HL-60 (cell line): Measurements from ENCODE around the gene SLAMF7.

ENCODE experiments used
- DNase-seq, 2 experiments: peaks; one replicate each; pipeline ENCODE4 v3.0.0-alpha.2; 2010 to 2020; ENCODE audit warnings: low read depth in 1 of 2, low spot score in 1 of 2
- H3K27ac ChIP-seq: fragments of 250-450 bp; sonication (Bioruptor Pico); replicated peaks from 2 replicates; pipeline ENCODE4 v1.5.1; 2020; ENCODE audit warnings: mild to moderate bottlenecking, moderate library complexity
- H3K27me3 ChIP-seq: fragments of 250-450 bp; sonication (Bioruptor Pico); 2 replicates; pipeline ENCODE4 v1.5.1; 2021; ENCODE audit warnings: mild to moderate bottlenecking, moderate library complexity; ENCODE audit not compliant: insufficient read depth, poor library complexity, severe bottlenecking
- H3K4me3 ChIP-seq: replicated peaks from 2 replicates; pipeline ENCODE4 v1.5.1; 2011; ENCODE audit warnings: mild to moderate bottlenecking, control low read depth, low read length; ENCODE audit not compliant: insufficient read depth
- GABPA ChIP-seq: IDR thresholded peaks from 2 replicates; pipeline ENCODE4 v1.6.1; 2012; ENCODE audit warnings: low read depth
- POLR2AphosphoS5 ChIP-seq: IDR thresholded peaks from 2 replicates; pipeline ENCODE4 v1.6.1; 2012; ENCODE audit warnings: low read depth
- SPI1 ChIP-seq: IDR thresholded peaks from 2 replicates; pipeline ENCODE4 v1.6.1; 2012; ENCODE audit warnings: low read depth, mild to moderate bottlenecking, borderline replicate concordance
- TF ChIP-seq, protein P1 (sequence below): IDR thresholded peaks from one replicate; pipeline ENCODE4 v1.5.1; 2011; ENCODE audit warnings: low read length, control low read depth, inconsistent platforms; ENCODE audit not compliant: insufficient read depth
- TF ChIP-seq, protein P2 (sequence below): IDR thresholded peaks from 2 replicates; pipeline ENCODE4 v1.6.1; 2012; ENCODE audit warnings: low read depth; ENCODE audit not compliant: insufficient replicate concordance

The SLAMF7 gene

DNA sequence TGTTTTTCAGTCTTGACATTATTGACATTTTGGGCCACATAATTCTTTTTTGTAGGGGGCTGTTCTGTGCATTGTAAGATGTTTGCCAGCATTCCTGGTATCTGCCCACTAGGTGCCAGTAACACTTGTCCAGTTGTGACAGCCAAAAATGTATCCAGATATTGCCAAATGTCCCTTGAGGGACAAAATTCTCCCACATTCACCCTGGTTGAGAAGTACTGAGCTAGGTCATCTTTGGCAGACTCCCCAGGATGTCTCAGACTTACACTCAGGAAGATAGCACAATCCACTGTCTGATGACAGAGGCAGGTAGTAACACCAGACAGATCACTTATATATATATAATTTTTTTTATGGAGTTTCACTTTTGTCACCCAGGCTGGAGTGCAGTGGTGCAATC, 33.3 kb upstream of the SLAMF7 start:
- no peak for DNase-seq
- Histone ChIP-seq H3K27me3 (no peaks in the 10 kb centered on the region), H3K27ac (peak overlapping the region; percentile 23), H3K4me3 (no peak overlapping the region)
- TF ChIP-seq, protein P1, sequence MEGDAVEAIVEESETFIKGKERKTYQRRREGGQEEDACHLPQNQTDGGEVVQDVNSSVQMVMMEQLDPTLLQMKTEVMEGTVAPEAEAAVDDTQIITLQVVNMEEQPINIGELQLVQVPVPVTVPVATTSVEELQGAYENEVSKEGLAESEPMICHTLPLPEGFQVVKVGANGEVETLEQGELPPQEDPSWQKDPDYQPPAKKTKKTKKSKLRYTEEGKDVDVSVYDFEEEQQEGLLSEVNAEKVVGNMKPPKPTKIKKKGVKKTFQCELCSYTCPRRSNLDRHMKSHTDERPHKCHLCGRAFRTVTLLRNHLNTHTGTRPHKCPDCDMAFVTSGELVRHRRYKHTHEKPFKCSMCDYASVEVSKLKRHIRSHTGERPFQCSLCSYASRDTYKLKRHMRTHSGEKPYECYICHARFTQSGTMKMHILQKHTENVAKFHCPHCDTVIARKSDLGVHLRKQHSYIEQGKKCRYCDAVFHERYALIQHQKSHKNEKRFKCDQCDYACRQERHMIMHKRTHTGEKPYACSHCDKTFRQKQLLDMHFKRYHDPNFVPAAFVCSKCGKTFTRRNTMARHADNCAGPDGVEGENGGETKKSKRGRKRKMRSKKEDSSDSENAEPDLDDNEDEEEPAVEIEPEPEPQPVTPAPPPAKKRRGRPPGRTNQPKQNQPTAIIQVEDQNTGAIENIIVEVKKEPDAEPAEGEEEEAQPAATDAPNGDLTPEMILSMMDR: no peak
- TF ChIP-seq, protein P2, sequence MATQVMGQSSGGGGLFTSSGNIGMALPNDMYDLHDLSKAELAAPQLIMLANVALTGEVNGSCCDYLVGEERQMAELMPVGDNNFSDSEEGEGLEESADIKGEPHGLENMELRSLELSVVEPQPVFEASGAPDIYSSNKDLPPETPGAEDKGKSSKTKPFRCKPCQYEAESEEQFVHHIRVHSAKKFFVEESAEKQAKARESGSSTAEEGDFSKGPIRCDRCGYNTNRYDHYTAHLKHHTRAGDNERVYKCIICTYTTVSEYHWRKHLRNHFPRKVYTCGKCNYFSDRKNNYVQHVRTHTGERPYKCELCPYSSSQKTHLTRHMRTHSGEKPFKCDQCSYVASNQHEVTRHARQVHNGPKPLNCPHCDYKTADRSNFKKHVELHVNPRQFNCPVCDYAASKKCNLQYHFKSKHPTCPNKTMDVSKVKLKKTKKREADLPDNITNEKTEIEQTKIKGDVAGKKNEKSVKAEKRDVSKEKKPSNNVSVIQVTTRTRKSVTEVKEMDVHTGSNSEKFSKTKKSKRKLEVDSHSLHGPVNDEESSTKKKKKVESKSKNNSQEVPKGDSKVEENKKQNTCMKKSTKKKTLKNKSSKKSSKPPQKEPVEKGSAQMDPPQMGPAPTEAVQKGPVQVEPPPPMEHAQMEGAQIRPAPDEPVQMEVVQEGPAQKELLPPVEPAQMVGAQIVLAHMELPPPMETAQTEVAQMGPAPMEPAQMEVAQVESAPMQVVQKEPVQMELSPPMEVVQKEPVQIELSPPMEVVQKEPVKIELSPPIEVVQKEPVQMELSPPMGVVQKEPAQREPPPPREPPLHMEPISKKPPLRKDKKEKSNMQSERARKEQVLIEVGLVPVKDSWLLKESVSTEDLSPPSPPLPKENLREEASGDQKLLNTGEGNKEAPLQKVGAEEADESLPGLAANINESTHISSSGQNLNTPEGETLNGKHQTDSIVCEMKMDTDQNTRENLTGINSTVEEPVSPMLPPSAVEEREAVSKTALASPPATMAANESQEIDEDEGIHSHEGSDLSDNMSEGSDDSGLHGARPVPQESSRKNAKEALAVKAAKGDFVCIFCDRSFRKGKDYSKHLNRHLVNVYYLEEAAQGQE: no peak
- TF ChIP-seq GABPA (no peak), POLR2AphosphoS5 (no peak), SPI1 (no peak)

DNA sequence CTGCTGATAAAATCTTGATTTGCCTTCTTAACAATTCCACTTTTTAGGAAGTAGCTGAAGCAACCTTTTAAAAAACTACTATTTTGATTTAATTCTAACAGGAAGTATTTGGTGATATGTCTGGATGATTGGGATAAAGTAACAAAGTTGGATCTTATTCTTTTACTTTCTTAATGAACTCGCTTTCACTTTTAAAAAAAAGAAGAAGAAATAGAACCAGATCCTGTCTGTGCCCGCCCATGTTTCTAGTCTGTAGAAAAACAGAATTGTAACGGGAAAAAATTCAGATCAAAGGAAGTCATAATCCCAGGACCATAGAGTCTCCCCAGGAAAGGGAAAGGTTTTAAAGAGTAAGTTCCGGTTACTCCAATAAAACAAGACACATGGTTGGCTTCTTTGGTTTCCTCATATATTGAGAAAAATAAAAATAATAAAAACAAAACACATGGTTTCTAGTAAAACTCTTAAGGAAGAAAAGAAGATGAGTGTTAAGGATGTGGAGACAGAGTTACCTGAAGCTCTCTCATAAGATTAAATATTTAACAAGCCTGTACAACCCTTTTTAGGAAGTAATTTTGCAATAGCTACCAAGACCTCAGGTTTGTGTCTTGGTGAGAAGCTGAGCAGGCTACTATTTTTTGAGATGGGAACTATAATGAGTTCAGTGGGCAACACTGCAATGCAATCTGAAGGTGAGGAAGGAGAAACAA, 32.4 kb upstream of the SLAMF7 start:
- H3K27ac ChIP-seq: peak overlapping the region; percentile 68; the same call in 1 of the 2 replicates
- TF ChIP-seq, protein P1: no peak
- no peak for TF ChIP-seq POLR2AphosphoS5
- no peak for TF ChIP-seq GABPA
- TF ChIP-seq, protein P2: no peak
- no peak for TF ChIP-seq SPI1
- H3K27me3 ChIP-seq: no peaks in the 10 kb centered on the region
- DNase-seq: peak in 1 of 2 experiments; percentile 32
- H3K4me3 ChIP-seq: no peak overlapping the region

DNA sequence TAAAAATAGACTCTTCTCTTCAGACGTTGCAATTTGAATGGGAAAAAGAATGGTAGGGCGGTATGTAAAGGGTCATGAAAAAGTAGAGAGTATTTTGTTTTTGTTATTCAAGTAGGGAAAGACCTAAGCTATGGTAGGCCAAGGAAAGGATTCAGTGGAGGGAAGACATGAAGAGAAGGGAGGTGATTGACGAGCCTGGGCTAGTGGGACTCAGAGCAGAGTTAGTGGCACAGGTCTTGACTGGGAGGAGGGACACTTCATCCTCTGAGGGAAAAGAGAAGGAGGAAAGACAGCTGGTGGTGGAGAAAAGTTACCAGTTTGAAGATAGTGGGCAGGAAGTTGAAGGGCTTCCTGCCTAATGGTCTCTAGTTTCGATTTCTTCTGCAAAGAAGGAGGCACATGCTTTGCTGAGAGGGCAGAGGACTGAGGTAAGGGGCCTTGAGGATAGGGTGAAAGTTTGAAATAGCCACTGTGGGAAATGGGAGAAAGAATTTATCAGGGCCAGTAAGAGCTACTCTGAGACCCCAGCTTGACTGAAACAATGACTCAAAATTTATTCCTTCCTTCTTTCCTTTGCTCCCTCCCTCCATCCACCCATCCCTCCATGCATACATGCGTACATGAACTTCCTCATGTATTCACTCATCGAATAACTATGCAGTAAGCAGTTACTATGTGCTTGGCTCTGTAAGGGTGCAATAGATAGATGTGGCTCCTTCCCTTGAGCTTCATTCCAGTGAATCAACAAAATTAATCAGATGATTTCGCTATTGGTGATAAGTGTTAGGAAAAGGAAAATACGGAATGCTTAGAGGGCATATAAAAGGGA, 31.6 kb upstream of the SLAMF7 start:
- peak overlapping the region; percentile 68 for H3K27ac ChIP-seq
- peak overlapping the region; percentile 36 for H3K4me3 ChIP-seq
- no peak for DNase-seq
- H3K27me3 ChIP-seq: no peaks in the 10 kb centered on the region
- TF ChIP-seq SPI1 (no peak), GABPA (no peak), POLR2AphosphoS5 (no peak)
- TF ChIP-seq, protein P2: no peak
- TF ChIP-seq, protein P1: no peak
